ENCODE results near the gene ARSG. TPM values are rescaled to one million over a fixed set of nuclear protein-coding genes. Genes with fewer than 3 reads are reported as not detected.
A peak's percentile ranks its signal among the peaks of the same experiment; 100 is the strongest.
"Not testable (repeated sequence)": the region's sequence is repeated elsewhere in the genome, so short reads cannot be mapped to it uniquely, and the experiment has no call there.

Gene ARSG
- total and polyA plus RNA-seq, 3 experiments from 2014 or later: 7.0 to 9.5 (median 7.7) TPM

GRCh38 chr17:68352671-68353070 is 61.4 kb downstream of the ARSG start:
- H3K4me3 ChIP-seq (ENCODE audit: low read length): not testable (repeated sequence)
- peaks cover 92% of the 10 kb centered on the region for H3K4me1 ChIP-seq (ENCODE audit: insufficient read depth, low read length)

GRCh38 chr17:68353111-68353521 is 61.8 kb downstream of the ARSG start:
- H3K36me3 ChIP-seq (ENCODE audit: insufficient read depth, low read length): no peaks in the 10 kb centered on the region
- peak in 1 of 5 donors; percentile 39 for DNase-seq
- CTCF ChIA-PET: interaction anchor here (0.9 to 1.2 kb wide), 4 partner anchors 28 to 111 kb away, joined by 3 read pairs; no protein-coding TSS in a partner anchor
- H3K9me3 ChIP-seq (ENCODE audit: low read length): no peaks in the 10 kb centered on the region
- H3K27ac Mint-ChIP-seq: peak overlapping the region; percentile 23 to 86 (median 78)
- peak overlapping the region; percentile 39 for H3K4me3 ChIP-seq (ENCODE audit: low read length)
- H3K36me3 Mint-ChIP-seq: peaks cover 0 to 2% (median 0%) of the 10 kb centered on the region in 3 donors
- no peaks in the 10 kb centered on the region for H3K27me3 ChIP-seq (ENCODE audit: insufficient read depth, low read length, poor library complexity, severe bottlenecking)
- peak overlapping the region; percentile 32 for H3K27ac ChIP-seq (ENCODE audit: low read depth, low read length)
- peaks cover 91% of the 10 kb centered on the region for H3K4me1 ChIP-seq (ENCODE audit: insufficient read depth, low read length)
- POLR2A ChIA-PET: interaction anchor here (1.0 to 2.7 kb wide), 2 partner anchors 56 to 61 kb away, joined by 3 to 12 read pairs; partner anchors contain the start of genes ARSG and SLC16A6
- no peaks in the 10 kb centered on the region for H3K9me3 Mint-ChIP-seq
- peaks cover 75 to 92% (median 91%) of the 10 kb centered on the region in 3 donors for H3K4me1 Mint-ChIP-seq
- H3K4me3 Mint-ChIP-seq: peak overlapping the region; percentile 19 to 77 (median 57)
- no peaks in the 10 kb centered on the region for H3K27me3 Mint-ChIP-seq

More at GRCh38 chr17:68352671-68353070, 61.4 kb downstream of the ARSG start:
- not testable (repeated sequence) for DNase-seq; H3K36me3 ChIP-seq (ENCODE audit: insufficient read depth, low read length); H3K9me3 ChIP-seq (ENCODE audit: low read length); H3K27me3 Mint-ChIP-seq; H3K9me3 Mint-ChIP-seq; H3K36me3 Mint-ChIP-seq; H3K27me3 ChIP-seq (ENCODE audit: insufficient read depth, low read length, poor library complexity, severe bottlenecking); H3K27ac ChIP-seq (ENCODE audit: low read depth, low read length)
- ChIA-PET POLR2A (interaction anchor here (0.7 to 1.0 kb wide), 4 partner anchors 50 to 105 kb away, joined by 3 to 5 read pairs (median 4); no protein-coding TSS in a partner anchor), CTCF (interaction anchor here (0.7 to 1.2 kb wide), 6 partner anchors 23 to 112 kb away, joined by 3 read pairs; no protein-coding TSS in a partner anchor)
- Mint-ChIP-seq H3K4me1 (peaks cover 78 to 94% (median 93%) of the 10 kb centered on the region in 3 donors), H3K27ac (peak overlapping the region; percentile 2 to 90 (median 70)), H3K4me3 (peak overlapping the region in 6 of 7 donors; percentile 23 to 69 (median 55))

GRCh38 chr17:68354311-68354710 is 63.0 kb downstream of the ARSG start:
- H3K27ac ChIP-seq (ENCODE audit: low read depth, low read length); H3K27me3 Mint-ChIP-seq; H3K36me3 Mint-ChIP-seq; H3K9me3 Mint-ChIP-seq; H3K9me3 ChIP-seq (ENCODE audit: low read length); DNase-seq; H3K4me3 ChIP-seq (ENCODE audit: low read length); H3K36me3 ChIP-seq (ENCODE audit: insufficient read depth, low read length); H3K27me3 ChIP-seq (ENCODE audit: insufficient read depth, low read length, poor library complexity, severe bottlenecking): not testable (repeated sequence)
- peaks cover 79% of the 10 kb centered on the region for H3K4me1 ChIP-seq (ENCODE audit: insufficient read depth, low read length)
- peaks cover 69 to 86% (median 85%) of the 10 kb centered on the region in 3 donors for H3K4me1 Mint-ChIP-seq
- peak overlapping the region in 5 of 7 donors; percentile 23 to 56 (median 39) for H3K4me3 Mint-ChIP-seq
- H3K27ac Mint-ChIP-seq: peak overlapping the region in 6 of 8 donors; percentile 57 to 82 (median 74)
- ChIA-PET POLR2A (interaction anchor here (0.6 to 2.7 kb wide), 3 partner anchors 9 to 223 kb away, joined by 3 to 12 read pairs (median 7); partner anchors contain the start of genes ARSG and SLC16A6), CTCF (interaction anchor here (0.7 to 1.0 kb wide), 2 partner anchors 32 to 84 kb away, joined by 3 read pairs; no protein-coding TSS in a partner anchor)

- Mint-ChIP-seq H3K4me3 (peak overlapping the region in 4 of 7 donors; percentile 10 to 48 (median 37)), H3K4me1 (peaks cover 62 to 80% (median 79%) of the 10 kb centered on the region in 3 donors), H3K27ac (peak overlapping the region in 6 of 8 donors; percentile 11 to 75 (median 58))
- H3K36me3 Mint-ChIP-seq; H3K27ac ChIP-seq (ENCODE audit: low read depth, low read length); H3K27me3 Mint-ChIP-seq; H3K9me3 ChIP-seq (ENCODE audit: low read length); H3K36me3 ChIP-seq (ENCODE audit: insufficient read depth, low read length); DNase-seq; H3K4me3 ChIP-seq (ENCODE audit: low read length); H3K27me3 ChIP-seq (ENCODE audit: insufficient read depth, low read length, poor library complexity, severe bottlenecking); H3K9me3 Mint-ChIP-seq: not testable (repeated sequence)
- ChIA-PET CTCF (interaction anchor here (1.0 to 1.2 kb wide), 3 partner anchors 31 to 43 kb away, joined by 3 read pairs; no protein-coding TSS in a partner anchor), POLR2A (interaction anchor here (0.6 to 2.7 kb wide), 3 partner anchors 14 to 63 kb away, joined by 3 to 12 read pairs (median 3); partner anchors contain the start of genes ARSG and SLC16A6)
- peaks cover 71% of the 10 kb centered on the region for H3K4me1 ChIP-seq (ENCODE audit: insufficient read depth, low read length)
These were observed 63.8 kb downstream of the ARSG start for GRCh38 chr17:68355108-68355507.

DNA sequence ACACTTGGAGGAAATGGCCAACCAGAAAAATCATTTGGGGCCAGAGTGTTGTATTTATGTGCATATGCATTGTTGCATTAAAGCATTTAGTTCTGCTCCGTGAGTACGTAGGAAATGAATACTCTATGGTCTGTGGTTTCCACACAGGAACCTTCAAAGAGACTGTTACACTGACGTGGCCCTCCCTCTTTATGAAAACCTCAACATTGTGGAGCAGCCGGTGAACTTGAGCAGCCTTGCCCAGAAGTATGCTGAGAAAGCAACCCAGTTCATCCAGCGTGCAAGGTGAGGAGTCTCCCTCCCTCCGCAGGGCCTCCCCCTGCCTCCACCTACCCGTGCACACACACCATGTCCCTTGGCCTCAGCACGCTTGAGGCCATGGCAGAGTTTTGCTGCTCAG is 65.2 kb downstream of the ARSG start:
- Histone ChIP-seq H3K9me3 (ENCODE audit: low read length) (no peaks in the 10 kb centered on the region), H3K4me1 (ENCODE audit: insufficient read depth, low read length) (peaks cover 60% of the 10 kb centered on the region), H3K27ac (ENCODE audit: low read depth, low read length) (no peak overlapping the region), H3K4me3 (ENCODE audit: low read length) (peak overlapping the region; percentile 5), H3K36me3 (ENCODE audit: insufficient read depth, low read length) (no peaks in the 10 kb centered on the region), H3K27me3 (ENCODE audit: insufficient read depth, low read length, poor library complexity, severe bottlenecking) (no peaks in the 10 kb centered on the region)
- Mint-ChIP-seq H3K36me3 (no peaks in the 10 kb centered on the region), H3K27me3 (no peaks in the 10 kb centered on the region), H3K4me3 (peak overlapping the region; percentile 23 to 82 (median 70)), H3K9me3 (no peaks in the 10 kb centered on the region), H3K27ac (peak overlapping the region; percentile 55 to 96 (median 92)), H3K4me1 (peaks cover 53 to 68% (median 68%) of the 10 kb centered on the region in 3 donors)
- POLR2A ChIA-PET: interaction anchor here (0.6 to 2.2 kb wide), 4 partner anchors 10 to 80 kb away, joined by 3 to 12 read pairs (median 4); partner anchors contain the start of genes ARSG and SLC16A6
- CTCF ChIA-PET: interaction anchor here (1.0 to 2.6 kb wide), 8 partner anchors 9 to 174 kb away, joined by 3 to 10 read pairs (median 5); partner anchors contain the start of genes ARSG and SLC16A6
- peak; percentile 46 to 84 (median 82) for DNase-seq

DNA sequence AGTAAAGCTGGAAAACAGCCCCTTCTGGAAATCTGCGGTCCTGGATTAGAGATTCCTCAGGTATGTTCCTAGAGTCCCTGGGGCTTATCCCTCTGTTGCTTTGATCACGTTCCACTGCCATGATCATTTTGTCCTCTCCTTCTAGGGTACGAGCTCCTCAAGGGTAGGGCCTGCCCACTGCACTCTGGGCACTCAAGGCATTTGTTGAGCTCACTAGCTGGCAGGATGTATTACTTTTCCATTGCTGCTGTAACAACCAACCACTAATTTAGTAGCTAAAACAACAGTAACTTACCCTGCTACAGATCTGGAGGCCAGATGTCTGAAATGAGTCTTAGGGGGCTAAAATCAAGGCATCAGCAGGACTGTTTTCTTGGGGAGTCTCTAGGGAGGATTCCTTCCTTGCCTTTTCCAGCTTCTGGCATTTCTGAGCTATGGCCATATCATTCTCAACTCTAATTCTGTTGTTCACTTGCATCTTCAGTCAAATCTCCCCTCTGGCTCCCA is 65.7 kb downstream of the ARSG start:
- Mint-ChIP-seq H3K36me3 (peaks cover 0 to under 1% (median 0%) of the 10 kb centered on the region in 3 donors), H3K27ac (peak overlapping the region; percentile 55 to 96 (median 92)), H3K27me3 (peaks cover 0 to 2% of the 10 kb centered on the region in 2 donors), H3K4me3 (peak overlapping the region in 6 of 7 donors; percentile 58 to 82 (median 72)), H3K4me1 (peaks cover 48 to 63% (median 63%) of the 10 kb centered on the region in 3 donors), H3K9me3 (no peaks in the 10 kb centered on the region)
- ChIA-PET POLR2A (interaction anchor here (0.6 to 2.2 kb wide), 5 partner anchors 11 to 109 kb away, joined by 3 to 12 read pairs (median 3); partner anchors contain the start of genes AMZ2, ARSG and SLC16A6), CTCF (interaction anchor here (0.6 to 2.6 kb wide), 14 partner anchors 9 to 174 kb away, joined by 3 to 10 read pairs (median 4); partner anchors contain the start of genes ARSG and SLC16A6)
- DNase-seq: no peak
- Histone ChIP-seq H3K27me3 (ENCODE audit: insufficient read depth, low read length, poor library complexity, severe bottlenecking) (no peaks in the 10 kb centered on the region), H3K4me3 (ENCODE audit: low read length) (peak overlapping the region; percentile 5), H3K27ac (ENCODE audit: low read depth, low read length) (no peak overlapping the region), H3K4me1 (ENCODE audit: insufficient read depth, low read length) (peaks cover 56% of the 10 kb centered on the region), H3K9me3 (ENCODE audit: low read length) (no peaks in the 10 kb centered on the region), H3K36me3 (ENCODE audit: insufficient read depth, low read length) (no peaks in the 10 kb centered on the region)

- ChIA-PET CTCF (interaction anchor here (1.0 to 2.6 kb wide), 9 partner anchors 10 to 175 kb away, joined by 3 to 10 read pairs (median 5); no protein-coding TSS in a partner anchor), POLR2A (interaction anchor here (1.0 to 2.2 kb wide), 2 partner anchors 67 to 110 kb away, joined by 3 to 12 read pairs; partner anchors contain the start of genes AMZ2, ARSG and SLC16A6)
- H3K36me3 Mint-ChIP-seq: peaks cover under 1 to 4% (median 1%) of the 10 kb centered on the region in 3 donors
- no peaks in the 10 kb centered on the region for H3K9me3 ChIP-seq (ENCODE audit: low read length)
- H3K4me1 ChIP-seq (ENCODE audit: insufficient read depth, low read length): peaks cover 47% of the 10 kb centered on the region
- H3K27ac Mint-ChIP-seq: peak overlapping the region in 3 of 8 donors; percentile 16 to 92 (median 62)
- no peak overlapping the region for H3K4me3 ChIP-seq (ENCODE audit: low read length)
- DNase-seq: no peak
- H3K4me1 Mint-ChIP-seq: peaks cover 45 to 54% (median 54%) of the 10 kb centered on the region in 3 donors
- peak overlapping the region in 1 of 7 donors; percentile 1 for H3K4me3 Mint-ChIP-seq
- H3K9me3 Mint-ChIP-seq: no peaks in the 10 kb centered on the region
- no peaks in the 10 kb centered on the region for H3K27me3 ChIP-seq (ENCODE audit: insufficient read depth, low read length, poor library complexity, severe bottlenecking)
- H3K36me3 ChIP-seq (ENCODE audit: insufficient read depth, low read length): no peaks in the 10 kb centered on the region
- no peak overlapping the region for H3K27ac ChIP-seq (ENCODE audit: low read depth, low read length)
- H3K27me3 Mint-ChIP-seq: peaks cover 0 to 2% of the 10 kb centered on the region in 2 donors
These were observed 66.6 kb downstream of the ARSG start for GRCh38 chr17:68357886-68358285.
